Ovary (tissue), 9 donors: ENCODE measurements around the gene CWC27. TPM values are rescaled to one million over a fixed set of nuclear protein-coding genes. Genes with fewer than 3 reads are reported as not detected.

Experiments used
- DNase-seq, 5 donors: peaks; one replicate each; pipeline ENCODE4 v3.0.0-alpha.2; 2019 to 2020
- H3K27ac ChIP-seq, 2 donors: fragments of 200-600 bp; one replicate each; pipeline versions ENCODE4 v1.5.1 to v1.8.0; 2019 to 2022
- H3K27me3 ChIP-seq: fragments of 200-600 bp; one replicate; pipeline ENCODE4 v1.8.0; 2022
- H3K36me3 ChIP-seq: fragments of 200-600 bp; sonication (generic); one replicate; pipeline ENCODE4 v1.5.1; 2019
- H3K4me1 ChIP-seq: one replicate; pipeline ENCODE4 v1.8.1; 2013; ENCODE audit warnings: mild to moderate bottlenecking, moderate library complexity; ENCODE audit not compliant: insufficient read depth
- H3K4me3 ChIP-seq: fragments of 200-600 bp; sonication (generic); one replicate; pipeline ENCODE4 v1.5.1; 2017
- H3K9me3 ChIP-seq, 2 donors: fragments of 200-600 bp in 1 of 2; sonication (generic) in 1 of 2; one replicate each; pipeline versions ENCODE4 v1.5.1 to v1.8.1; 2013 to 2019; ENCODE audit warnings: mild to moderate bottlenecking in 1 of 2, moderate library complexity in 1 of 2
- EP300 ChIP-seq: sonication (generic); formaldehyde crosslinking; IDR thresholded peaks from one replicate; pipeline ENCODE4 v1.6.1; 2017; ENCODE audit warnings: antibody characterized with exemption
- POLR2A ChIP-seq: fragments of 450-650 bp; IDR thresholded peaks from one replicate; pipeline ENCODE4 v1.6.1; 2017; ENCODE audit warnings: antibody characterized with exemption, mild to moderate bottlenecking, moderate library complexity
- WGBS, 3 donors: extraction: QIAGEN DNeasy Blood & Tissue Kit in 1 of 3; methylation state at CpG; one replicate each; pipeline versions ENCODE4 v1.1.5 to v1.1.7; 2013 to 2017; 5-methylcytosine and 5-hydroxymethylcytosine counted together
- intact Hi-C, 4 donors: fragments of 100-400 bp; cut with DNase I; formaldehyde crosslinking; loops; one replicate each; pipeline versions ENCODE4 v1.11.0 to v1.15.1; 2022 to 2023
- polyA plus RNA-seq, 2 donors: library from polyadenylated mRNA; stranded (reverse); fragments of 200-250 nt in 1 of 2; fragments of 350-450 nt in 1 of 2; fragmentation: Illumina TruSeq in 1 of 2; extraction: RNeasy Lipid Tissue Mini Kit (QIAGEN cat#74804) in 1 of 2; gene quantifications; one replicate each; pipeline ENCODE4 v1.2.3, GENCODE V29; 2013 to 2014
- total RNA-seq, 7 donors: library from RNA; depleted of rRNA in 2 of 7; stranded (reverse); fragments of >200 nt in 2 of 7; fragmentation: NEBNext Ultra II Directional in 3 of 7; extraction: Animal tissue kit (Norgen Biotek cat#: 25700) in 3 of 7; gene quantifications; one replicate each; pipeline versions ENCODE4 v1.1.0 to v1.2.4, GENCODE V29; 2016 to 2023
- TF ChIP-seq, protein P1 (sequence below), 3 donors: fragments of 450-650 bp in 2 of 3; fragments of 200-600 bp in 1 of 3; IDR thresholded peaks; one replicate each; pipeline versions ENCODE4 v1.5.1 to v1.8.0; 2016 to 2022; ENCODE audit warnings: antibody characterized with exemption in 3 of 3, mild to moderate bottlenecking in 1 of 3
- donor health status: DM: no; HTN: no; CAD: no; lungs with moderate emphysema.
- donor health status: DM: no; HTN: no; CAD: no.
- donor health status: Bipolar disorder and iron deficiency.
- donor health status: DM: yes; HTN: yes; CAD: no.
- donor health status: DM: no; HTN: no; CAD: no.
- donor health status: DM: yes; HTN: yes; CAD: no.

CWC27 gene
- total and polyA plus RNA-seq, 9 donors = 10.0 to 23.1 (median 18.9) TPM

DNA sequence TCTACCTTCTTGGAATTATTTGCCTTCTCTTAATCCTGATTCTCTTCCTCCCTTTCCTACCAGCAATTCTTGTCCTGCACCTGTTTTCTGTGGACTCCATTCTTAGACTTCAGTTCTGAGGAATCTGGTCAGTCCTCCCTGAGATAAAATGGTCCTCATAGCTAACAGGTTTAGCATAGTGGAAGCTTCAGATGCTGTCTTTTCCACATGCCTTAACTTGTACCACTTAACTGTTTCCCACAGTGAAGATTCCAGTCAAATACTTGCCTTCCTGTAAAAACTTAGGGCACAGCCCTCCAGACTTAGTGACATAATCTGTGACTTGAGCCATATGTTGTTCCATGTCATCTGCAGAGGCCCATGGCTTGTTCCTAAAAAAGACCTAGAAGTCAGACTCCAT, 261.3 kb downstream of the CWC27 start:
- H3K27ac ChIP-seq = no peak overlapping the region
- no peaks in the 10 kb centered on the region for H3K9me3 ChIP-seq
- no peaks in the 10 kb centered on the region for H3K27me3 ChIP-seq
- no peak for DNase-seq
- H3K36me3 ChIP-seq = no peaks in the 10 kb centered on the region
- no peaks in the 10 kb centered on the region for H3K4me1 ChIP-seq
- no peak overlapping the region for H3K4me3 ChIP-seq
- TF ChIP-seq POLR2A (no peak), EP300 (no peak)
- TF ChIP-seq, protein P1, sequence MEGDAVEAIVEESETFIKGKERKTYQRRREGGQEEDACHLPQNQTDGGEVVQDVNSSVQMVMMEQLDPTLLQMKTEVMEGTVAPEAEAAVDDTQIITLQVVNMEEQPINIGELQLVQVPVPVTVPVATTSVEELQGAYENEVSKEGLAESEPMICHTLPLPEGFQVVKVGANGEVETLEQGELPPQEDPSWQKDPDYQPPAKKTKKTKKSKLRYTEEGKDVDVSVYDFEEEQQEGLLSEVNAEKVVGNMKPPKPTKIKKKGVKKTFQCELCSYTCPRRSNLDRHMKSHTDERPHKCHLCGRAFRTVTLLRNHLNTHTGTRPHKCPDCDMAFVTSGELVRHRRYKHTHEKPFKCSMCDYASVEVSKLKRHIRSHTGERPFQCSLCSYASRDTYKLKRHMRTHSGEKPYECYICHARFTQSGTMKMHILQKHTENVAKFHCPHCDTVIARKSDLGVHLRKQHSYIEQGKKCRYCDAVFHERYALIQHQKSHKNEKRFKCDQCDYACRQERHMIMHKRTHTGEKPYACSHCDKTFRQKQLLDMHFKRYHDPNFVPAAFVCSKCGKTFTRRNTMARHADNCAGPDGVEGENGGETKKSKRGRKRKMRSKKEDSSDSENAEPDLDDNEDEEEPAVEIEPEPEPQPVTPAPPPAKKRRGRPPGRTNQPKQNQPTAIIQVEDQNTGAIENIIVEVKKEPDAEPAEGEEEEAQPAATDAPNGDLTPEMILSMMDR (IDR thresholded peaks at IDR 0.05) = no peak
- intact Hi-C loops = no loop called here

DNA sequence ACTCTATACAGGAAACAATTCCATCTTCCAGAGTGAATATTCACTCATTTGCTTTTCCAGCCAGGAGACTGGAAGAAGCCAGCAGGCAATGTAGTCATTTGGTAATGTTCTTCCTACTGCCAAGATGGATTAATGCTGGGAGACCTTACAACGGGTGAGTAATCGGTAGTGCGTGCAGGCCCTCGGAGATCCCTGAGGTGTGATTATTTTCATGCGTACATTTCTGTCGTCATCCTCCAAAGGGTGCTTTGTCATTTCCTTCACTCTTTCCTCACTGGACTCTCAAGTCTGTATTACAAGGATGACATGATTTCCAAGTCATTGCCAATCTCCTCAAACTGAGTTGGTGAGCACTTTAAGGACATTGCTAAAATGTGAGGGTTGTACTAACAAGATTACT, 263.5 kb downstream of the CWC27 start:
- Histone ChIP-seq H3K27ac (no peak overlapping the region), H3K27me3 (no peaks in the 10 kb centered on the region), H3K36me3 (no peaks in the 10 kb centered on the region), H3K4me3 (no peak overlapping the region), H3K9me3 (no peaks in the 10 kb centered on the region), H3K4me1 (no peaks in the 10 kb centered on the region)
- intact Hi-C loops = no loop called here
- 94 to 99% (median 97%) methylated on average over 6 of the region's 6 CpGs for WGBS, 3 donors
- DNase-seq = no peak
- TF ChIP-seq POLR2A (no peak), EP300 (no peak)
- TF ChIP-seq, protein P1 (IDR thresholded peaks at IDR 0.05) = no peak

DNA sequence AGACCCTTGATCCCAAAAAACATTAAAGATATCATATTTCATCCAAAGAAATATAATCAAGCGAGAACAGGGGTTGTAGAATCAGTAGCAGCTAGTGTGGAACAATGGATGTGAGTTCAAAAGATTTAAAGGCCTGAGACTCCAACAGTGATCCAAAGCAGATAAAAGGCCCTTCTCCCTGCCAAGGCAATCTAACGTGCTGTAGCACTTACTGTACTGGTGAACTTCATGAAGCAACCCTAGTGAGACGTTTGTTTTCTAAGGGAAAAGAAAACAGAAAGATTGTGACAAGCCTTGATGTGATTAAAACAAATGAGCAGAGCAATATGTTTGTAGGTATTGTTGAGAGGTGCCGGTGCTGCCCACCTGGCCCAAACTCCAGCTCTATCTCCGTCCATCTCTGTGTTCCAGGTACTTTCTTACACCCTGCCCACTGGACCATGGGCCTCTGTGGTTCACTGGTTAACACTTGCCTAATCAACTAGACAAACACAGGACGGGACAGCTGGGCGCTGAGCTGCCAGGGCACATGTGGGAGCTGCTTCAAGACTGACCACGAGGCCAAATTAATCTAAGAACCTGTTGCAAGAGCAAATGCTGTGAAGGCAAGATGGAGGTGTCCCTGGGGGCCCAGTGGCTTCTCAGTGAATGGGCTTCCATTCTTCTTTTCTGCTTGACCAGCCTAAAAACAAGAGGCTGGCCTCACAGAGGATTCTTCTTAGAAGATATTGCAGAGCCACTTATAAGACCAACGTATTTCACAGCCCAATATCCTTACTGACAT, 265.5 kb downstream of the CWC27 start:
- no peaks in the 10 kb centered on the region for H3K27me3 ChIP-seq
- H3K4me1 ChIP-seq = peaks cover 5% of the 10 kb centered on the region
- intact Hi-C loops = loop anchor here in 1 of 4 donors (2.0 kb wide), 1 partner anchor 69 kb away; no protein-coding TSS in a partner anchor
- H3K36me3 ChIP-seq = no peaks in the 10 kb centered on the region
- DNase-seq = no peak
- TF ChIP-seq, protein P1 (IDR thresholded peaks at IDR 0.05) = no peak
- TF ChIP-seq POLR2A (no peak), EP300 (no peak)
- 80 to 89% (median 81%) methylated on average over 9 of the region's 9 CpGs for WGBS, 3 donors
- H3K27ac ChIP-seq = peak overlapping the region in 1 of 2 donors; percentile 94
- no peak overlapping the region for H3K4me3 ChIP-seq
- no peaks in the 10 kb centered on the region for H3K9me3 ChIP-seq

DNA sequence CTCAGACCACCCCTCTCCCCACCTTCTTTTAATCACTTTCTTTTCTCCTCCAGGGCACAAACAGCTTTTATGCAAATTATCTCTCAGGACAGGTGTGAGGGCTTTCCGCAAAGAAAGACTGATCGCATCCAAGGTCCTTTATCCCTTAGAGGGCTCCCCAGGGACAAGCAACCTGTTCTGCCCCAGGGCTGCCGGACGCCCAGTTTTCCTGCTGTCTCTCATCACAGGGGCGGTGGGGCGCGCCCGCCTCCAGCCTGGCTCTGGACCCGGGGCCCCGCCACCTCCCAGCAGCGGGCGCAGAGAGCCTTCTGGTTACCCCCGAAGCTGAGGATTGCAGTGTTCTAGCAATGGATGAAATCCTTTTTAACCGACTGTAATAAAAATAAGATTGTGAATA, 266.1 kb downstream of the CWC27 start:
- TF ChIP-seq EP300 (no peak), POLR2A (no peak)
- TF ChIP-seq, protein P1 (IDR thresholded peaks at IDR 0.05) = no peak
- Histone ChIP-seq H3K9me3 (no peaks in the 10 kb centered on the region), H3K27me3 (no peaks in the 10 kb centered on the region), H3K4me1 (peaks cover 5% of the 10 kb centered on the region), H3K27ac (peak overlapping the region; percentile 92 to 94), H3K36me3 (no peaks in the 10 kb centered on the region), H3K4me3 (peak overlapping the region; percentile 69)
- DNase-seq = peak in 4 of 5 donors; percentile 15 to 54 (median 42)
- intact Hi-C loops = loop anchor here in 1 of 4 donors (2.0 kb wide), 1 partner anchor 68 kb away; no protein-coding TSS in a partner anchor
- WGBS, 3 donors = 55 to 70% (median 58%) methylated on average over 14 of the region's 14 CpGs
